Gastroesophageal sphincter (tissue), 4 donors: ENCODE measurements around the gene CSHL1. TPM values are rescaled to one million over a fixed set of nuclear protein-coding genes. Genes with fewer than 3 reads are reported as not detected.

Experiments
- ATAC-seq: fragments of 150-250 bp; one replicate; pipeline ENCODE4 v1.9.1; 2016; ENCODE audit warnings: mild to moderate bottlenecking, moderate library complexity
- H3K27ac ChIP-seq, 4 donors: fragments of 200-600 bp; sonication (generic) in 3 of 4; 1 replicate in 3 of 4; 2 replicates in 1 of 4; pipeline ENCODE4 v1.5.1; 2016 to 2019
- H3K27me3 ChIP-seq: fragments of 200-600 bp; sonication (generic); one replicate; pipeline ENCODE4 v1.5.1; 2019
- H3K36me3 ChIP-seq, 2 donors: fragments of 200-600 bp; sonication (generic); one replicate each; pipeline ENCODE4 v1.5.1; 2019; ENCODE audit warnings: control low read depth in 1 of 2
- H3K4me1 ChIP-seq, 3 donors: fragments of 200-600 bp; sonication (generic); 1 replicate in 2 of 3; 2 replicates in 1 of 3; pipeline ENCODE4 v1.5.1; 2016 to 2019; ENCODE audit warnings: control low read depth in 2 of 3
- H3K4me3 ChIP-seq, 2 donors: fragments of 200-600 bp; sonication (generic); one replicate each; pipeline ENCODE4 v1.5.1; 2019; ENCODE audit warnings: mild to moderate bottlenecking in 1 of 2, moderate library complexity in 1 of 2
- H3K9me3 ChIP-seq, 3 donors: fragments of 200-600 bp; sonication (generic); one replicate each; pipeline ENCODE4 v1.5.1; 2017 to 2019; ENCODE audit warnings: control low read depth in 2 of 3
- EP300 ChIP-seq: sonication (generic); formaldehyde crosslinking; IDR thresholded peaks from one replicate; pipeline ENCODE4 v1.6.1; 2017; ENCODE audit warnings: antibody characterized with exemption, mild to moderate bottlenecking
- POLR2A ChIP-seq, 2 donors: fragments of 450-650 bp; IDR thresholded peaks; one replicate each; pipeline ENCODE4 v1.6.1; 2017; ENCODE audit warnings: antibody characterized with exemption in 2 of 2, mild to moderate bottlenecking in 2 of 2, moderate library complexity in 1 of 2
- POLR2AphosphoS5 ChIP-seq: sonication (generic); formaldehyde crosslinking; IDR thresholded peaks from one replicate; pipeline ENCODE4 v1.6.1; 2017; ENCODE audit warnings: antibody characterized with exemption
- WGBS, 2 donors: methylation state at CpG; one replicate each; pipeline ENCODE4 v1.1.5; 2018; ENCODE audit warnings: low coverage in 1 of 2; 5-methylcytosine and 5-hydroxymethylcytosine counted together
- total RNA-seq, 4 donors: library from RNA; depleted of rRNA; stranded (reverse); fragments of >200 nt; gene quantifications; one replicate each; pipeline ENCODE4 v1.1.0, GENCODE V29; 2016
- TF ChIP-seq, protein P1 (sequence below), 4 experiments: fragments of 200-600 bp in 2 of 4; fragments of 450-650 bp in 2 of 4; sonication (generic) in 1 of 4; IDR thresholded peaks; one replicate each; pipeline ENCODE4 v1.5.1; 2017 to 2019; ENCODE audit warnings: antibody characterized with exemption in 4 of 4, mild to moderate bottlenecking in 2 of 4, moderate library complexity in 2 of 4

CSHL1 gene
- not detected for total RNA-seq

DNA sequence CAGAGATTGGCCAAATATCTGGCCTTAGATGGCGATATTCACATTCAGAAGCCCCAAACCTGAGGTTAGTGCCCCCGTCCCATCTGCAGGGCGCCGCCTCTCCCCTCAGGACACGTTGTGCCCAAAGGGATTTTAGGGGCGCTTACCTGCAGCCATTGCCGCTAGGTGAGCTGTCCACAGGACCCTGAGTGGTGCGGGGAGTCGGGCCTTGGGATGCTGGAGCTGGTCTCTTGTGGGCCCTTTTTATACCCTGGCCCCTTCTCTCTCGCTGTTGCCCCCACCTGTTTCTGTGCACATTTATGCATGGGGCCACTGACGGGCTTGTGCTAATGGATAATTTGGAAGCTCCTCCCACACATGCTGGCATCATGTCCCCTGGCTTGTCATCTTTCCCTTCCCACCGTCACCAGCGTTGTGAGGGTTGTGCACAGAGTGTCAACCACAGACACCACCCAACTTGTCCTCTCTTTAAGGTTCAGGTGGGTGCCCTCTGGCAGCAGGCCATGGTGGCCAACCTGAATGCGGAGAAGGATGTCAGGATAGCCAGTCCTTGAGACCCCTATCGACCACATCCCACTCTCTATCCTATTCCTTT is at the start of gene CSHL1:
TSS of gene CSHL1 (minus strand) at position 218 of the 595 bp plus-strand sequence. CDS start at position 156, 62 bp downstream.
- Histone ChIP-seq H3K36me3 (no peaks in the 10 kb centered on the region), H3K9me3 (no peaks in the 10 kb centered on the region), H3K27ac (no peak within 1 kb of the TSS), H3K4me1 (no peaks in the 10 kb centered on the region), H3K27me3 (peaks cover 24% of the 10 kb centered on the region), H3K4me3 (no peak within 1 kb of the TSS)
- ATAC-seq: no peak
- TF ChIP-seq POLR2A (IDR thresholded peaks at IDR 0.05): no peak
- TF ChIP-seq POLR2AphosphoS5: no peak
- TF ChIP-seq, protein P1, sequence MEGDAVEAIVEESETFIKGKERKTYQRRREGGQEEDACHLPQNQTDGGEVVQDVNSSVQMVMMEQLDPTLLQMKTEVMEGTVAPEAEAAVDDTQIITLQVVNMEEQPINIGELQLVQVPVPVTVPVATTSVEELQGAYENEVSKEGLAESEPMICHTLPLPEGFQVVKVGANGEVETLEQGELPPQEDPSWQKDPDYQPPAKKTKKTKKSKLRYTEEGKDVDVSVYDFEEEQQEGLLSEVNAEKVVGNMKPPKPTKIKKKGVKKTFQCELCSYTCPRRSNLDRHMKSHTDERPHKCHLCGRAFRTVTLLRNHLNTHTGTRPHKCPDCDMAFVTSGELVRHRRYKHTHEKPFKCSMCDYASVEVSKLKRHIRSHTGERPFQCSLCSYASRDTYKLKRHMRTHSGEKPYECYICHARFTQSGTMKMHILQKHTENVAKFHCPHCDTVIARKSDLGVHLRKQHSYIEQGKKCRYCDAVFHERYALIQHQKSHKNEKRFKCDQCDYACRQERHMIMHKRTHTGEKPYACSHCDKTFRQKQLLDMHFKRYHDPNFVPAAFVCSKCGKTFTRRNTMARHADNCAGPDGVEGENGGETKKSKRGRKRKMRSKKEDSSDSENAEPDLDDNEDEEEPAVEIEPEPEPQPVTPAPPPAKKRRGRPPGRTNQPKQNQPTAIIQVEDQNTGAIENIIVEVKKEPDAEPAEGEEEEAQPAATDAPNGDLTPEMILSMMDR (IDR thresholded peaks at IDR 0.05): no peak
- TF ChIP-seq EP300: no peak
- WGBS, 2 donors: 60% methylated on average over 6 of the region's 15 CpGs

GRCh38 chr17:63960430-63960829 is 49.4 kb upstream of the CSHL1 start:
- TF ChIP-seq EP300 (no peak), POLR2A (IDR thresholded peaks at IDR 0.05) (no peak), POLR2AphosphoS5 (no peak)
- TF ChIP-seq, protein P1 (IDR thresholded peaks at IDR 0.05): no peak
- H3K4me1 ChIP-seq: peaks cover 0 to 25% (median 0%) of the 10 kb centered on the region in 3 donors
- peak overlapping the region in 1 of 4 donors; percentile 10 for H3K27ac ChIP-seq
- peaks cover 6% of the 10 kb centered on the region for H3K27me3 ChIP-seq
- no peaks in the 10 kb centered on the region for H3K36me3 ChIP-seq
- no peak overlapping the region for H3K4me3 ChIP-seq
- no peaks in the 10 kb centered on the region for H3K9me3 ChIP-seq
- ATAC-seq: no peak
- WGBS, 2 donors: 40 to 55% methylated on average over 1 to 5 of the region's 7 CpGs

DNA sequence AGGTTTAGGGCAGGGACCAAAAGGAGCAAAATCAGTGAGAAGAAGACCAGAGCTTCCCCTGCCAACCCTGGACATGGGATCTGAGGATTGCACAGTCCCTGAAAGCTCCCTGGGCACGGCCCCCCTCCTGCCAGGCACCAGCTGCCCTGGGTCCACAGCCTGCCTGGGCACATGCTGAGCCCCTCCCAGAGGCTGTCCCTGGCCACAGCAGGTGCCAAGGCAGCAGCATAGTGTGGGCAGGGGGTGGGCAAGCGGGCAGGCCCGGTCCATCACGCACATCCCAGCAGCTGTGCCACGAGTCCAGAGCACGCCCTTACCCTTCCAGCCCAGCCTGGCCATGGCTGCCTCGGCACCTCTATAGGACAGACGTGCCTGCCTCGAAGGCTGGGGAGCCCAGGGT is 48.9 kb upstream of the CSHL1 start:
- Histone ChIP-seq H3K27me3 (peaks cover 6% of the 10 kb centered on the region), H3K27ac (peak overlapping the region in 1 of 4 donors; percentile 10), H3K4me1 (peaks cover 0 to 25% (median 0%) of the 10 kb centered on the region in 3 donors), H3K9me3 (no peaks in the 10 kb centered on the region), H3K4me3 (no peak overlapping the region), H3K36me3 (no peaks in the 10 kb centered on the region)
- no peak for TF ChIP-seq EP300
- no peak for TF ChIP-seq POLR2A (IDR thresholded peaks at IDR 0.05)
- TF ChIP-seq POLR2AphosphoS5: no peak
- TF ChIP-seq, protein P1 (IDR thresholded peaks at IDR 0.05): no peak
- no CpG with 5 or more reads among the region's 9 CpGs for WGBS, 2 donors
- no peak for ATAC-seq

DNA sequence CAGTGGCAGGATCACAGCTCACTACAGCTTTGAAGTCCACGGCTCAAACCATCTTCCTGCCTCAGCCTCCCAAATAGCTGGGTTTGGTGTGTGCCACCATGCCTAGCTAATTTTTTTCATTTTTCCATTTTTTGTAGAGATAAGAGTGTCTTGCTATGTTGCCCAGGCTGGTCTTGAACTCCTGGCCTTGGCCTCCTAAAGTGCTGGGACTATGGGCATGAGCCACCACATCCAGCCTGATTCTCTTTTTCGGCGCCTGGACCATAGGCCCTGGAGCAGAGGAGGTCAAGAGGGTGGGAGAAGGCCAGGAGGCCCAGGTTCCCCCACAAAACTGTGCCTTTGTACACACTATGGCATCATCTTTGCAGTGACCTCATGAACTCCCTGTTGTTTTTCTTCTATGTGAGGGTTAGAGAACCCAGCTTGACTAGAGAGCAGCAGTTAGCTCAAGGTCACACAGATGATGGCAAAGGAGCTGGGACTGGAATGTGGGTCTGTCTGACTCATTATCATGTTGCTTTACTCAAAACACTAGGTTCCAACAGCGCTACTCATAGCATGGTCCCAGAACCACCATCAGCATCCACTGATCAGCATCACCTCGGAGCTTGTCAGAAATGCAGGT is 45.4 kb upstream of the CSHL1 start:
- ATAC-seq: no peak
- Histone ChIP-seq H3K27me3 (peaks cover 11% of the 10 kb centered on the region), H3K27ac (no peak overlapping the region), H3K36me3 (no peaks in the 10 kb centered on the region), H3K4me3 (no peak overlapping the region), H3K9me3 (no peaks in the 10 kb centered on the region), H3K4me1 (peaks cover 0 to 10% (median 0%) of the 10 kb centered on the region in 3 donors)
- WGBS, 2 donors: 91% methylated on average over 5 of the region's 5 CpGs; no CpG with 5 or more reads in 1 of the 2 donors
- TF ChIP-seq, protein P1 (IDR thresholded peaks at IDR 0.05): no peak
- TF ChIP-seq EP300 (no peak), POLR2AphosphoS5 (no peak), POLR2A (IDR thresholded peaks at IDR 0.05) (no peak)

DNA sequence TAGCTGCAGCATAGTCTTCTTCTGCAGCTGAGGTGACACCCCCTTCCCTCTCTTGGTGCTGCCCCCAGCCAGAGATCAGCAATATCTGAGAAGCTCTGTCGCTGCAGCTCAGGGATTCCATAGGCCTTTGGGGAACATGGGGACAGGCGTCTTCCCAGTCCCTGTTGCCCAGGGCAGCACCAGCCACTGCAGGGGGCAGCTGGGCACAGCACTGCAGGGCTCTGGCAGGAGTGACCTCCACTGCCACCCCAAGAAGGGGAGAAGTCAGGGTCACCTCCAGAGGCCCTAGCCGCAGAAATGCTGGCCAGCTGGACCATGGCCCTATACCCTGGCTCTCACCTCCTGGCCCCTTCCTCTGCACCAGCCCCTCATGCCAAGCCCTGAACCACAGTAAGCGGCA is 44.7 kb upstream of the CSHL1 start:
- TF ChIP-seq POLR2A (IDR thresholded peaks at IDR 0.05) (no peak), POLR2AphosphoS5 (no peak), EP300 (no peak)
- TF ChIP-seq, protein P1 (IDR thresholded peaks at IDR 0.05): no peak
- H3K4me3 ChIP-seq: no peak overlapping the region
- no peak overlapping the region for H3K27ac ChIP-seq
- peaks cover 15% of the 10 kb centered on the region for H3K27me3 ChIP-seq
- no peak for ATAC-seq
- 80 to 100% methylated on average over 1 to 2 of the region's 4 CpGs for WGBS, 2 donors
- peaks cover 0 to 4% (median 0%) of the 10 kb centered on the region in 3 donors for H3K4me1 ChIP-seq
- H3K36me3 ChIP-seq: no peaks in the 10 kb centered on the region
- no peaks in the 10 kb centered on the region for H3K9me3 ChIP-seq
